Smooth muscle cell of the brain vasculature (primary cell): ENCODE data around the gene HEPHL1.
"Not testable (repeated sequence)": the region's sequence is repeated elsewhere in the genome, so short reads cannot be mapped to it uniquely, and the experiment has no call there.

Experiments used
- DNase-seq: peaks from one replicate; pipeline ENCODE4 v3.0.0-alpha.2; 2012; ENCODE audit warnings: low read depth, low spot score

Gene HEPHL1

GRCh38 chr11:94084164-94084563 lies 63.0 kb downstream of the HEPHL1 start:
- no peak for DNase-seq

DNA sequence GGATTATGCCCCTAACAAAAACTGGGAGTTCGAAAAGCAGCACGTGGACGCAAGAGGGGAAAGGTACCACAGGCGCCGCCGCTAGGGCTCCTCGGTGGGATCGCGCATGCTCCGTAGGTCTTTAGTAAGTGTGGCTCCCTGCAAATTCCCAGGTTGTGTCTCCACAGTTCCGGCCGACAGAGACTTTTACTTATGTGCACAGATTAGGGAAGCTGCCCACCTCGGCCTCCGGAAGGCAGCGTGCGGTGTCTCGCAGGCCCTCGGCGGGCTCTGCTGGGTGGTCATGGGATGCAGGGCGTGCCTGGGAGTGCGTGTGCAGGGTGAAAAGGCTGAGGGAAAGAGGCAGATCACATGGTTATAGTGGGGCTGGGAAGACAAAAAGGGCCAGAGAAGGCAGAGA lies 67.8 kb downstream of the HEPHL1 start:
- DNase-seq = no peak

DNA sequence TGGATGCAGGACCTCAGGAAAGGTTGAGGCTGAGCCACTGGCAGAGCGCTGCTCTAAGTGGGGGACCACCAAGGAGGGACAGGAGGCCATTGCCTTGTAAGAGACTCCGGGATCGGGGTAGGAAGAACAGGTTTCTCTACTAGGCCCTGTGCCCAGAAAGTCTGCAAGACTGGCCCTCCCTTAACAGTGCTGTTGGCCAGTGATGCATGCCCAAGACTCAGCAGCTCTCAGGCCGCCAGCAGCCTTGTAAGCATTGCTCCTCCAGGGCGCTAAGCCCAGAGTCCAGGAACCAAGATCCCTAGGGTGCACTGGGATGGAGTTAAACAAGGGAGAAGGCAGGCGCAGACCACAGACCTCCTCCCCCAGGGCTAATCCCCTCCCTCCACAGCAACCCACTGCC lies 68.2 kb downstream of the HEPHL1 start:
- DNase-seq = no peak

DNA sequence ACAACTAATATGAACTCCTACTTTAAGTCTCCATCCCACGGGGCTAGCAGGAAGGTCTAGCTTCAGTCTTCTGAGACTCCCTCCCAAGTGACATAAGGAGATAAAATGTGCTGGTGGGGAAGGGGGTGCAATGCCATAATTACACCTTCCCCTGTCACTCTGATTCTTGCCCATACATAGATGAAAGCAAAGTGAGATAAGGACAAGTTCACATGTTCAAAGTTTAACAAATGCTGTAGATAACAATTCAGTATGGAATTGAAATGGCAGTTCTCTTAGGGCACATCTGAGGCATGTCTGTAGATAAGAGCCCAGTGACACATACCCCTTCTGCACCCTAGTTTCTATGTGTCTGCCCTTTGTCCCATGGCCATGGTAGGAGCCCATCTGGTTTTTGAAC lies 69.2 kb downstream of the HEPHL1 start:
- DNase-seq = no peak

DNA sequence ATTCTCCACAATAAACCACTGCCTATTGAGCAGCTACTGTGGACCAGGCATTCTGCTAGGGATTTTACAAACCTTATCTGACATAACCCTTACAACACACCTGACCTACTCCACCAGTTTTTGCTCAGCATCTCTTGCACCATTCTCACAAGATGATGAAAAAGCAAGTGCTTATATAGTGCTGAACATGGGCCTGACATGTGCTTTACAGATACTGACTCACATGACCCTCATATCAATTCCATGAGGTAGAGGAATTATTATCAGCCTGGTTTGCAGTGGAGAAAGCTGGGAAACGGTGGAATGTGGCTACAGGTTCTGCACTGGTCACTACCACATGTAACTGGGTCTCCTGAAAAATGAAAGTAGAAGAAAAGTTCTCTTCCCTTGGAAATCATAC lies 69.9 kb downstream of the HEPHL1 start:
- no peak for DNase-seq

DNA sequence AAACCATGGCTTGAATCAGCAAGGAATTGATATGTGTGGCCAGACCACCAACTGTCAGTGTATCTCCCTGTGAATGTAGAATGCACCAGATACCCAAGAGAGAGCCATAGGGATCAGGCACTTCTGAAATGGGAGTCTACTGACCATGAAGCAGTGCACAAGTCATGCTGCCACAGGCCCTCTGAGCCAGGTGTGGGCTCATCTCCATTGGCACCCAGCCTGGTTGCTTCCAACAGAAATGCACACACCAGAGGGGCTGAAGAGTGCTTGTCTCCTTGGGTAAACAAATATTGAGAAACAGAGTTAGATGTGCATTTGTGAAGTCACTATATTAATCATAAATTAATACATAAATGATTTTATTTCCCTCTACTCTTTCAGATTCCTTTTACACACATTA lies 79.1 kb downstream of the HEPHL1 start:
- no peak for DNase-seq

- no peak for DNase-seq
These were observed 82.3 kb downstream of the HEPHL1 start for GRCh38 chr11:94103471-94103870.

DNA sequence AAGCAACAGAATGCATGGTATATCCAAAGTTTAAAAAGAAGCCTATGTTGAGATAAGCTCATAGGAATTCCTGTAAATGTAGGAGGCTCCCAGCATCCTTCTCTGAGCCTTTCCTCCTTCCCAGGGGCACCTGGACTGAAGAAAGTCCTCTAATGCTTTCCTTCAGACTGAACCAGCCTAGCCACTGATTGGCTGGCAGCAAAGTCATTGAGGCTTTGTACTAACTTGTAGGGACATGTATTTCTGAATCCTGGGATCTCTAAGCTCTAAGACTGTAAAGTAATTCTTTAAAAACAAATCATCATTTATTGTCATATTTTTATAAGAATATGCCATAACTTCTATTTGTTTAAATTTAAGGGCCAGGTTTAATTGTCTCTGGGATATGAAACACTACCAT lies 83.6 kb downstream of the HEPHL1 start:
- no peak for DNase-seq

DNA sequence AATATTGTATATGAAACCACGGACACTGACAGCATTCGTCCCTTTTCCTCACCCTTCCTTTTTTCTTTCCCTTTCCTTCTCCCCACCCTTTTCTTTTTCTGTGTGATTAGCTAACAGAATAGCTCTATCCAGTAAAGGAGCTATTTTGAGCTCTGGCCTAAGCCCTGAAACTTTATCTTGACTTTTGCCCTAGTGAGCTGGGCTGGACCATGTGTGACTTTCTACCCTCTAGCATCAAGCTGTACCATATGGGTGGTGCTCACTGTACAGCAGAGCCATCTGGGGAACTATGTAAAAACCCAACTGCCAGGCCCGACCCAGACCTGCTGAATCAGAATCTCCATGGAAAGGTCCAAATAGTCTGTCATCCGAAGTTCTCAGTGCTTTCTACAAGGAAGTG lies 85.6 kb downstream of the HEPHL1 start:
- DNase-seq = no peak

DNA sequence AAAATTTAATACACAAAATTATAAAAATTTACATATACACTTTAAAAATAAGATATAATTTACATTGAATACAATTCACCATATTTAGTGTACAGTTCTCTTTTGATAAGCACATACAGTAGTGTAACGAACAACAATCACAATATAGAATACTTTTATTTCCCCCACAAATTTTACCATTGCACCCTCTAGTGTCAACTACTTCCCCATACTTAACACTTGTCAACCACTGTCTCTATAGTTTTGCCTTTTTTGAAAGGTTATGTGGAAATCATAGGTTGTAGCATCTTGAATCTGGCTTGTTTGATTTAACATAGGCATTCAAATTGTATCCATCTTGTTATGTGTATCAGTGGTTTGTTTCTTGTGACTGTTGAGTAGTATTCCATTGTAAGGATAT lies 86.2 kb downstream of the HEPHL1 start:
- DNase-seq = no peak

DNA sequence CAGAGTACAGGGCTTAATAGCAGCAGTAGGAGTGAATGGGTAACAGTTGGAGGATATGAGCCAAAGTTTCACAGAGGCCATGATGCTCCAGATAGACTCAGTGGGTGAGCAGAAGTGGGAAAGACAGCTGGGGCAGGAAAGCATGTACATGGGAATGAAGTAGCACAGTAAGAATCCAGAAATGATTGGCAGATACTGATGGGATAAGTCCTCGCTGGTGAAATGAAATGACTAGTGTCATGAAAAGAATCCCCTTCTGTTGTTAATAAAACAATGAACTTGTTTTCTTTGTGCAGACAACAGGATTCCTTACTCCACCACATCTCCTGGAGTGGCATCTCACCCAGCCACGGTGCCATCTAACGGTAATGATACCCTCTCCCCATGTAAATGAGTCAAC lies 90.1 kb downstream of the HEPHL1 start:
- no peak for DNase-seq

DNA sequence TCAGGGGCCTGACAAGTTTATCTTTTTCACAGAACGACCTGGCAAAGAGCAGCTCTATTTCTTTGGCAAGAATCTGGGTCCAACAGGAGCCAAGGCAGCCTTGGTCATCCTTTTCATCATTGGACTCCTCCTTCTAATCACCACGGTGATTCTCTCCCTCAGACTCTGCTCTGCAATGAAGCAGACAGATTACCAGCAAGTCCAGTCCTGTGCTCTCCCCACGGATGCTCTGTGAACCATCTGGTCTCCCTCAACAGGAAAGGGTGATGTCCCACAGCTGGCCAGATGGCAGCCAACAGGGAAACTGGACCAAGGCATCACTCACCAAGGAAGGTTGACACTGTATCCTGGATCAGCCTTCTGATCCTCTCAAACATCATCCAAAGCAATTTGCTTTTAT lies 90.5 kb downstream of the HEPHL1 start:
- no peak for DNase-seq

DNA sequence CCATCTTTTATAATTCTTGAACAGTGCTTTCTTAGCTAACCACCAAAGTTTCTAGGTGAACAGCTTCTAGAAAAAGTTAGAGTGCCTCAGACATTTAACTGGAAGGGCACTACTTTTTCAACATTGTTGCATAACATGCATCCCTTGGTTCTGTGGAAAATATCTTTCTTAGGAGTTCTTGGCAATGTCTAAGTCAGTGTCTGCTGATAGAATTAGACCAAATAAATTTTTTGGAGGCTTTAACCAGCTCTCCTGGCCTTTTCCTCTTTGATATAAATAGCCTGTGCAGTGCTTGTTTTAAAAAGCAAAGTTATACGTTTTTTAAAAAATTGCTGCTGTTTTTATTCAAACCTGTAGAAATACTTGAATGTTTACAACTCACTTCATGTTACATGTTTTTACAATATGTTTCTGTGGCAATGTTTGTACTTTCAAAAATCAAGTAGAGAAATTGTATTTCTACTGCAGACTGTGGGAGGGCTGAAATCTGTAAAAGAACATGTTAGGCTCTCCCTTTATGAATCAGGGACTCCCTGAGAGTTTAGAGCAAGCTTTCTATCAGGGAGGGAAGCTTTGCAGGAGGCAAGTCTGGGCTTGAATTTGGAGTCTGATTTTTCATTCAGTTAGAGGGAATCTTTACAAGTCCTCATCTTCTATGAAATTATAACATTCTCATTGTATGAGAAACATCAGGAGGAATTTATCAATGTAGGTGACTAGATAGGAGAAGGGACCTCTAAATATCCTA lies 91.2 kb downstream of the HEPHL1 start:
- no peak for DNase-seq

GRCh38 chr11:94117197-94117574 lies 96.0 kb downstream of the HEPHL1 start:
- no peak for DNase-seq

GRCh38 chr11:94117871-94118270 lies 96.7 kb downstream of the HEPHL1 start:
- no peak for DNase-seq

- not testable (repeated sequence) for DNase-seq
These were observed 98.5 kb downstream of the HEPHL1 start for GRCh38 chr11:94119676-94120075.

DNA sequence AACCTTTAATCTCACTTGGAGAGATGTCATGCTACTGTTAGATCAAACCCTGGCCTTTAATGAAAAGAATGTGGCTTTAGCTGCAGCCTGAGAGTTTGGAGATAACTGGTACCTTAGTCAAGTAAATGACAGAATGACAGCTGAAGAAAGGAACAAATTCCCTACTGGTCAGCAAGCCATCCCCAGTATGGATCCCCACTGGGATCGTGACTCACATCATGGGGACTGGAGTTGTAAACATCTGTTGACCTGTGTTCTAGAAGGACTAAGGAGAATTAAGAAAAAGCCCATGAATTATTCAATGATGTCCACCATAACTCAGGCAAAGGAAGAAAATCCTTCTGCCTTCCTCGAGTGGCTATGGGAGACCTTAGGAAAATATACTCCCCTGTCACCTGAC lies 99.4 kb downstream of the HEPHL1 start:
- DNase-seq = not testable (repeated sequence)

DNA sequence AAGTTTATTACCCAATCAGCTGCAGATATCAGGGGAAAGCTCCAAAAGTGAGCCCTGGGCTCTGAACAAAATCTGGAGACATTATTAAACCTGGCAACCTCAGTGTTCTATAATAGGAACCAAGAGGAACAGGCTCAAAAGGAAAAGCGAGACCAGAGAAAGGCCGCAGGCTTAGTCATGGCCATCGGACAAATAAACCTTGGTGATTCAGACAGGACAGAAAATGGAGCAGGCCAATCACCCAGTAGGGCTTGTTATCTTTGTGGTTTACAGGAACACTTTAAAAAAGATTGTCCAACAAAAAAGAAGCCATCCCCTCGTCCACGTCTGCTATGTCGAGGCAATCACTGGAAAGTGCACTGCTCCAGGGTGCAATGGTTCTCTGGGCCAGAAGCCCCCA lies 99.8 kb downstream of the HEPHL1 start:
- DNase-seq = no peak

- no peak for DNase-seq
These were observed 104.4 kb downstream of the HEPHL1 start for GRCh38 chr11:94125407-94126115.

DNA sequence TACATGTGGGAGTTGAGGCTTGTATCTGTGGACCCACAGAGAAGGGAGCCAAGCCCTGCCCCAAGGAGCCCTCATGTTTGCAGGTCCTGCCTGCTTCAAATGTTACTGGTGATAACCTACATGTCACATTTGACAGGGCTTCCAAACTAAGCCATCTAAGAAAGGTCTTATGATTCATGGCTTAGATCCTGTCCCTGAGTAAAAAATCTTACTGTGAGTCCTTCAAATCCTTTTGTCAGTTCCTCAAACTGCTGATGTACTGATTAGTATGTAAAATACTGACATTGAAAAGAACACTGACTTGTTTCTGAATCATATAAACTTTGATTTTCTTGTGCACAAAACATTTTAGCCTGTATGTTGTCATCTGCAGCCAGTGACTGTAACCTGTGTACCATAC lies 106.5 kb downstream of the HEPHL1 start:
- DNase-seq = no peak

DNA sequence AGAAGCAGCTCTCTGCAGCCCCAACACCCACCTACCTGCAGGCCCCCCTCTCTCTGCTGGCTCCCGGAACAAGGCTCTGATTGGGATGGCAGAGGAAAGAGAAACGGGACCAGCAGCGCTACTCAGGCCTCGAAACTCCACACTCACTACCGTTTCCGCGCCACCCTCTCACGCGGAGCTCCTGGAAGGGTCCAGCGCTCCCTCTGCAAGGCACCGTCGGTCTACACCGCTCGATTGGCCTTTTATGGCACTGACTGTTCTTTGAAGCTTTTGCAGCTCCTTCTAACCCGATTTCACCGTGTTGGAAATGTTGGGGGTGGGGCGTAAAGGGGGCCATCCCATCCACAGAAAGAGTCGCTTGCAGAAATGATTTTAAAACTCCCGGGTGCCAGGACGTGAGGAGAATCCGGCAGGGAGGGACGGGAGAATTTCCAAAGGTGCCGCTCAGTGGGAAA lies 107.2 kb downstream of the HEPHL1 start:
- no peak for DNase-seq

DNA sequence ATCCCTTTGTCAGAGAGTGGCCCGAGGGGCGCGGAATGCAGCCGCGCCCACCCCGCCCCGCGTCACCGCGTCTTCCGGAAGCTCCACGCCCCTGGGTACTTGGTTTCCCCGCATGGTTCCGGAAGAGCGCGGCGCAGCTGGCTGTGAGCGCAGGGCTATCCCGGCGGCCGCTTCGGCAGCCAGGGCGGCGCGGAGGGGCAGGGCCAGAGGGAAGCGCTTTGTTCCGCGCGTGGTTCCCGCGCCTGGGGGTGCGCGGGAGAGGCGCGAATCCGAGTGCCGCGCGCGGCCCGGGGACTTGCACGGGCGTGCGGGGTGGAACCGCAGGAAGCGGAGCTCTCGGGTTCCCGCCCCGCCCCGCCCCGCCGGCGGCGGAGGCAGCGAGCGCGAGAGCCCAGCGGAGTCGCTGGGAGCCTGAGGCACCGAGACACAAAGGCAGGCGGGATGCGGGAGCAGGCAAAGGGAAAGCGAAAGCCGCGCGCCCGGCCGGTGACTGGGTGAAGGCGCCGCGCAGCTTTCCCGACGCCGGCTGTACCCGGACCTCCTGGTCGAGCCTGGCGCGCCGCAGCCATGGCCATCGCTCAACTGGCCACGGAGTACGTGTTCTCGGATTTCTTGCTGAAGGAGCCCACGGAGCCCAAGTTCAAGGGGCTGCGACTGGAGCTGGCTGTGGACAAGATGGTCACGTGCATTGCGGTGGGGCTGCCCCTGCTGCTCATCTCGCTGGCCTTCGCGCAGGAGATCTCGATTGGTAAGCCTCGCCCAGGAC lies 107.8 kb downstream of the HEPHL1 start, which contains the start of gene PANX1:
Gene PANX1 (plus strand): TSS at position 96 of the 766 bp plus-strand sequence. CDS start 472 bp downstream, at position 568.
- no peak for DNase-seq
